NCI-H1417 treated with DMSO at 0.1 percent for 48 hours (cell line): Measurements from ENCODE around the gene ENPP6.
"Not testable (repeated sequence)": the region's sequence is repeated elsewhere in the genome, so short reads cannot be mapped to it uniquely, and the experiment has no call there.

ENCODE experiments used
- DNase-seq: peaks from one replicate; lab custom pipeline; 2025; lab: John Stamatoyannopoulos, UW

The ENPP6 gene

DNA sequence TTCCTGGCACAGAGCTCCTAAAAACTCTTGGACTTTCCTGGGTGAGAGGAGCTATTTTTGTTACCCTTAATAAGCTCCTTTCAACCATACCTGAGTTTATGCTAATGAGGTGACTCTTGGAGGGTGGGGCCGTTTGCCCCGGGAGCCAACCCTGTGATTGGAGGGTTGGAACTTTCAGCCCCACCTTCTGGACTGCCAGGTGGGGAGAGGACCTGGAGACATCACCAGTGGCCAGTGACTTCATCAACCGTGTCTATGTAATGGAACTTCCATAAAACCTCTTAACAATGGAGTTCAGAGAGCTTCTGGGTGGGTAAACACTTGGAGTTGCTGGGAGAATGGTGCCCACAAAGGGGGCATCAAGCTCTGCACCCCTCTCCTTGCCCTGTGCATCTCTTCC lies 17.9 kb upstream of the ENPP6 start:
- DNase-seq: no peak

DNA sequence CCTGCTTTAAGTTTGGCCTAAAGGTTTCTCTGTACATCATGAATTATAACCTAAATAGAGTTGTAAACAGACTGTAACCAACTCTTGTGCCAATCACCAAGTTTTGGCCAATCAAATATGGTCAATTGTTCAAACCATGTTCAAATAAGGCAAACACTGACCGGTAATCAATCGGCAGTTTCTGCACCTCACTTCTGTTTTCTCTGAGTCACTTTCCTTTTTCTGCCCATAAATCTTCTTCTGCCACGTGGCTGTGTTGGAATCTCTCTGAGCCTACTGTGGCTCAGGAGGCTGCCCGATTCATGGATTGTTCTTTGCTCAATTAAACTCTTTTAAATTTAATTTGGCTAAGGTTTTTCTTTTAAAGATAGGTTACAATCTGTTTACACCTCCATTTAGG lies 16.5 kb upstream of the ENPP6 start:
- no peak for DNase-seq

- DNase-seq: no peak
These were observed 15.3 kb upstream of the ENPP6 start for GRCh38 chr4:184232975-184233374.

DNA sequence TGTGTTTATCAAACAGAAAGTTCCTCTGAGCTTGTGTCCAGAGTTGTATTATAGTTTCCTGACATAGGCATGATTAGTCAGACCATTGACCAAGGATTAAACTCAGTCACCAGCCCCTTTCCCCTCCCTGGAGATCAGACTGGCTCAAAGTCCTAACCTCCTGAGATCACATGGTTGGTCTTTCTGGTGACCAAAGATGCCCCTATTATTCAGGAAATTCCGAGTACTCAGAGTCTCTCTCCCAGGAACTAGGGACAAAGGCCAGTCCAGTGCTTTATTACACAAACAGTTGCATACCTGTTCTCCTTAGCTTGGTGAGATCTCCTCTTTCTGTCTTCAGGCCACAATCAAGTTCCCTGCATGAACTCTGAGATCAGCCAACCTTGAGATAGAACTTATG lies 14.5 kb upstream of the ENPP6 start:
- no peak for DNase-seq

DNA sequence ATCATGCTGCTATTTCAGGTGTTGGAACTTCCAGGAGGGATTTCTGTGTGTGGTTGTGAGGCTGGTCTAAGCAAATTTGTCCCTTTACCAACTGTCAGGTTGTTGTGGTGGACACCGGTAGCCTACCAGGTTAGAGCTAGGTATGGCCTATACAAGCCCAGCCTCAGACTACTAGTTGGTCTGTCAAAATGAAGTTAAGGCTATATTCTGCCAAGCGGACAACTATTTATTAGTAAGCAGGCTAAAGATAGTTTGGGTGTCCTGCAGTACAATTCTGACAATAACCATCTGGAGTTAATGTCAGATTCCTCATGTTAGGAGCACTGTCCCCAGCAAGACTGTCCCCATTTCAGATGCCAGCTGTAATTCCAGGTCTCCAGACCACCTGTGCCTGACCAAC lies 13.9 kb upstream of the ENPP6 start:
- no peak for DNase-seq

DNA sequence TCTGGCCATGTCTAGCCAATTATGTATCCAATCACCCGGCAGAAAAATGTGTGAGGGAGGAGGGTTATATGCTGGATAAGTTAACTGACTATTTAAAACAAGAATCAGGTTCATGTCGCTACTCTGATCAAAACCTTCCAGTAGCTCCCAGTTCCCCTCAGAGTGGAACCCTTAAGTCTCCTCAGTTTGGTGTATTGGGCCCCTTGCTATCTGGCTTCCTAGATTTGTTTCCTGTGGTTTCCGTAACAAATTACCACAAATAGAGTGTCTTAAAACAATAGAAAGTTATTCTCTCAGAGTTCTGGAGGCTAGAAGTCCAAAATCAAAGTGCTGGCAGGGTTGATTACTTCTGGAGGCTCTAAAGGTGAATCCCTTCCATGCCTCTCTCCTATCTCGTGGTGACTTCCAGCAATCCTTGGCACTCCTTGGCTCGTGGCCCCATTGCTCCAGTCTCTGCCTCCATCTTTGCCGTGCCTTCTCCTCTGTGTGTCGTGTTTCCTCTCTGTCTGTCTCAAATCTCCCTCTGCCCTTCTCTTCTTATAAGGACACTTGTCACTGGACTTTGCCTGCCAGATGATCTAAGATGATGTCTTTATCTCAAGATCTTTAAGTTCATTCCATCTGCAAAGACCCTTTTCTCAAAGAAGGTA lies 10.5 kb upstream of the ENPP6 start:
- no peak for DNase-seq

GRCh38 chr4:184216515-184216914 lies 1.2 kb downstream of the ENPP6 start:
- DNase-seq: no peak

GRCh38 chr4:184215709-184216328 lies 1.9 kb downstream of the ENPP6 start:
- DNase-seq: no peak

DNA sequence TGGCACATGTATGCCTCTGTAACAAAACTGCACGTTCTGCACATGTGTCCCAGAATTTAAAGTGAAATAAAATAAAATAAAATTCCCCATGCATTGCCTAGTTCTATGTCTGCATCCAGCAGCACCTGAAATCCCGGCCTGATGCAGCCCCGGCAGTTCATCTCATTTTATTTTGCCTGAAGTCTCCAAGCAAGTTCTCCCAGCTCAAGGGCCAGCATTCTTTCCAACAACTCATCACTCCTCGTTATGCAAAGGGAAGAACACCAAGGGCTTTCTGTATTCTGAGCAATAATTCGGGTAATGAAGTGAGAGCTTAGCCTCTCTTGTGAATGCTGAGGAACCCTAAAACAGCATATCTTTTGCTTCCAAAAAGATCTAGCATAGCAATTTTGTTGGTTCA lies 2.7 kb downstream of the ENPP6 start:
- no peak for DNase-seq

GRCh38 chr4:184207734-184208607 lies 9.7 kb downstream of the ENPP6 start:
- not testable (repeated sequence) for DNase-seq

DNA sequence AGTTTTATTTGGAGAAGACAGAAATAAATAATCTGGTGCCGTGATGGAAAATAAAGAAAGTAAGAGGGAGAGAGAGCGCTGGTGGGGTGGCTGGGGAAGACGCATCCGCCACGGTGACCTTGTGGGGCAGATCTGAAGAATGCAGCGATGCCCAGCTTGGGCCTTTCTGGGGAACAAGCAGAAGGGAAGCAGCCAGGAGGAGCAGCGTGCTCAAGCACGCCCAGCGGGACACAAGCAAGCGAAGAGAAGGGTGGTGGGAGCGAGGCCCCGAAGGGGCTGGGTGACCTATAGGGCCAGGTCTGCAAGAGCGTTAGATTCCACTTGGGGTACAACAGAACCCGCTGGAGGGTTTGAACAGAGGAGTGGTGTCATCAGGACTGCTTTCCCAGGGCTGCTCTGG lies 12.4 kb downstream of the ENPP6 start:
- DNase-seq: no peak

DNA sequence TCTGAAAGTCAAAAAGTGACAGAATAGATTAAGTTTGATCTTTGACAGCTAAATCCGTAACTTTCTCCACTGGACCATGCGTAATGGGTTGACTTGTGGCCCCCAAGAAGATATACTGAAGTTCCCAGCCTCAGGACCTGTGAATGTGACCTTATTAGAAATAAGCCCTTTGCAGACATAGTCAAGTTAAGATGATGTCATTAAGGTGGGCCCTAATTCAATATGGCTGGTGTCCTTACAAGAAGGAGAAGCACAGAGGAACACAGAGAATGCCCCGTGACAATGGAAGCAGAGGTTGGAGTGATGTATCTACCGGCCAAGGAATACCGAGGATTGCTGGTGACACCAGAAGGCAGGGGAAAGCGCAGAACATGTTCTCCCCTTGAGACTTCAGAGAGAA lies 14.4 kb downstream of the ENPP6 start:
- DNase-seq: no peak

GRCh38 chr4:184201179-184201578 lies 16.5 kb downstream of the ENPP6 start:
- DNase-seq: no peak

- peak; percentile 27 for DNase-seq
These were observed 17.4 kb downstream of the ENPP6 start for GRCh38 chr4:184200296-184200695.

DNA sequence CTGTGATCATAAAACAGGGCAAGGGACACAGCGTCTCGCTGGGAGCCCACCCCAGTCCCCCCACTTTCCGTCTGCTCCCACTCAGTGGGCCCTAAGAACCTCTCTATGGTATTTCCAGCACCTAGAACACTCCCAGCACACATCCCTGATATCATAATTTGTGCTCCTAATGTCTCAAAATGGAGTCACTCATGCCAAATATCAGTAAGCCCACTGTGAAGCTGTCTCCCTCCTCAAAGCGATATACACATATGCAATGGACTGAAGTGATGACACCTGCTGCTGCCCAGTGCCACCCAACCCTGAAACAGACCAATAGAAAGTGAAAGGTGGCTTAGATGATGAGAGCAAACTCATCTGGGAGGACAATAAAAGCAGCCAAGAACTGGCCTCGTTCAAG lies 17.9 kb downstream of the ENPP6 start:
- no peak for DNase-seq

DNA sequence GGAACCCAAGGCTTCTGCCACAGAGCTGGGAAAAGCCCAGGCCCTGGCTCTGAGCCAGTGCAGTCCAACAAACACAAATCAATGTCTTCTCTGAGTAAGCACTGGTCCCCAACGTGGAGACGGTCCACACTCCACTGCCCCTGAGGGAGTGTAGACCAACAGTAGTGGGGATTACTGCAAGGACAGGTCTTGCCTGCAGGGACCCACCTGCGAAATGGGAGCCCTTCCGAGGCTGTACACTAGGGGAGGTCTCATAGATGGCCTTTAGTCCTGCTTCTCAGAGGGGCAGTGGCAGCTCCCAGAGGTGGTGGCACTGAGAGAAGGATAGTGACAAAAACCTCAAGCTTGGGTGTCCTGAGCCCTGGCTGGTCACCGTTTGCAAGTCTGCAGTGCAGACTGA lies 19.5 kb downstream of the ENPP6 start:
- DNase-seq: no peak

GRCh38 chr4:184197536-184198082 lies 20.1 kb downstream of the ENPP6 start:
- DNase-seq: no peak

DNA sequence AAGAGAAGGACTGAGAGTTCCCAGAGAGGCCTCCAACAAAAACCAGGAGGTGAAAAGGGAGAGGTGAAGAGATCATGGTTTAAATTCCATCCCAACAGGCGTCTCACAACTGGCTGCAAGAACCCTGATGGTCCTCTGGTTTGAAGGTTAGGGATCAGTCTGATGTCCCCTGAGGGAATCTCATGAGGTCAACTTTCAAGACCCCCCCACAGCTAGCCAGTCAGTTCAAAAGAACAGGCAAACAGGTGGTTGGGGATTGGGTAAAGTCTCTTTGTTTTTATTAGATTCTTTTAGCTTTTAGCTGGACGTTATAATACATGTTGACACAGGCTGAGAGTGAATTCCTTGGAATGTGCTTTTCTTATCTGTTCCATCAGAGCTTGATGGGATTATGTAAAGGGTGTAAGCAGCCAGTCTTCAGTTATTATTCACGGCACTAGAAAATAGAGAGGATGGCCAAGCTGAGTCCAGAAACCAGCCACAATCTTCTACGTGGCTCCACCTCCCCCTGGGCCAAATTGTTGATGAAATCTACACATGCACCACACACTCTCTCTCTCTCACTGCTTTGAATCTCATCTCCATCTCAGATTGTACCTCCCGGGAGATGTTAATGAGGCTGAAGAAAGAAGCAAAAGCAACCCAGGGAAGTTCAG lies 20.8 kb downstream of the ENPP6 start:
- DNase-seq: no peak

- DNase-seq: no peak
These were observed 23.8 kb downstream of the ENPP6 start for GRCh38 chr4:184193556-184194525.

DNA sequence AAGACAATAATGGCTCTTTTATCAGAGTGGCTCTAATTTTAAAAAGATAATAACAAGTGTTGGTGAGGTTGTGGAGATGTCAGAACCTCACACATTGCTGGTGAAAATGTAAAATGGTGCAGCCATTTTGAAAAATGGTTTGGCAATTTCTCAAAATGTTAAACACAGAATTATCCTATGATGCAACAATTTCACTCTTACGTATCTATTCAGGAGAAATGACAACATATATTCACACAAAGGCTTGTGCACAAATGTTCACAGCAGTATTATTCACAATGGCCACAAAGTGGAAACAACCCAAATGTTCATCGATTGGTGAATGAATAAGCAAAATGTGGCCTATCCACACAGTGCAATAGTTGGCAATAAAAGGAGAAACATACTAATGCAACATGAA lies 24.7 kb downstream of the ENPP6 start:
- DNase-seq: no peak

DNA sequence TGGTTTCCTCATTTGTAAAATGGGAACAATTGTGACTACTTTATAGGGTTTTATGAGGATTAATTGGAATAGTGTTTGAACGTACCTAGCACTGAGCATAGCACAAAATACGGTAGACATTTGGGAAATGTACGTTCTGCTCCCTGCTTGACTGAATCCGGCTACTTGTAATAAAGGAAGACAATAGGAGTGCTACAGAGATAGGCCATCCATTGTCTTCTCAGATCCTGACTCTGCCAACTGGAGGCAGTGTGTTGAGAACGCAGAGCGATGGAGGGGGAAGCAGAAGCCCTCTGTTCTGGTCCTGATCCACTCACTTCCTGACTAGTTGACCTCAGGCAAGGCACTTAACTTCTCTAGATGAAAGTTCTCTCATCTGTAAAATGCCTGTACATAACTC lies 26.4 kb downstream of the ENPP6 start:
- DNase-seq: no peak
